Mesendoderm (in vitro differentiated cells): ENCODE measurements around the gene CACNA2D4.

Experiments
- DNase-seq: peaks from one replicate; pipeline ENCODE4 v3.0.0; 2013
- H2AK5ac ChIP-seq: 2 replicates; pipeline ENCODE4 v1.6.1; 2013; ENCODE audit warnings: low read length, inconsistent platforms
- H2BK120ac ChIP-seq: 2 replicates; pipeline ENCODE4 v1.6.1; 2013; ENCODE audit warnings: low read depth, mild to moderate bottlenecking, low read length, moderate library complexity, mixed read lengths
- H2BK15ac ChIP-seq: replicated peaks from 2 replicates; pipeline ENCODE4 v1.6.1; 2013; ENCODE audit warnings: low read depth, mild to moderate bottlenecking, moderate library complexity
- H2BK5ac ChIP-seq: 2 replicates; pipeline ENCODE4 v1.6.1; 2013; ENCODE audit warnings: low read length, inconsistent platforms
- H3K18ac ChIP-seq: 2 replicates; pipeline ENCODE4 v1.6.1; 2013; ENCODE audit warnings: mild to moderate bottlenecking, low read length, mixed read lengths
- H3K23ac ChIP-seq: one replicate; pipeline ENCODE4 v1.6.1; 2013; ENCODE audit warnings: low read length
- H3K27ac ChIP-seq: 2 replicates; pipeline ENCODE4 v1.5.1; 2013; ENCODE audit warnings: low read depth, mild to moderate bottlenecking, inconsistent platforms, low read length, moderate library complexity
- H3K27me3 ChIP-seq: 2 replicates; pipeline ENCODE4 v1.6.1; 2013; ENCODE audit warnings: low read length, control low read depth, mild to moderate bottlenecking, inconsistent platforms; ENCODE audit not compliant: insufficient read depth, poor library complexity
- H3K36me3 ChIP-seq: 2 replicates; pipeline ENCODE4 v1.6.1; 2013; ENCODE audit warnings: low read length, inconsistent platforms; ENCODE audit not compliant: control insufficient read depth, insufficient read depth
- H3K4ac ChIP-seq: one replicate; pipeline ENCODE4 v1.6.1; 2013; ENCODE audit warnings: low read depth, mild to moderate bottlenecking, low read length, moderate library complexity
- H3K4me1 ChIP-seq: 2 replicates; pipeline ENCODE4 v1.6.1; 2013; ENCODE audit warnings: low read depth, low read length, inconsistent platforms; ENCODE audit not compliant: control insufficient read depth
- H3K4me2 ChIP-seq: 2 replicates; pipeline ENCODE4 v1.6.1; 2013; ENCODE audit warnings: low read length
- H3K4me3 ChIP-seq: 2 replicates; pipeline ENCODE4 v1.5.1; 2013; ENCODE audit warnings: mild to moderate bottlenecking, low read length
- H3K56ac ChIP-seq: one replicate; pipeline ENCODE4 v1.6.1; 2013; ENCODE audit warnings: low read length
- H3K79me1 ChIP-seq: 2 replicates; pipeline ENCODE4 v1.6.1; 2013; ENCODE audit warnings: low read length, inconsistent platforms
- H3K79me2 ChIP-seq: 2 replicates; pipeline ENCODE4 v1.6.1; 2013; ENCODE audit warnings: mild to moderate bottlenecking, low read length; ENCODE audit not compliant: control insufficient read depth, insufficient read depth
- H3K9ac ChIP-seq: 2 replicates; pipeline ENCODE4 v1.6.1; 2013; ENCODE audit warnings: low read length, inconsistent platforms
- H4K5ac ChIP-seq: one replicate; pipeline ENCODE4 v1.6.1; 2013; ENCODE audit warnings: low read length
- H4K8ac ChIP-seq: one replicate; pipeline ENCODE4 v1.6.1; 2013; ENCODE audit warnings: low read depth, mild to moderate bottlenecking, control low read depth, low read length, moderate library complexity
- WGBS: extraction: QIAGEN DNeasy Blood & Tissue Kit; methylation state at CpG from one replicate; pipeline ENCODE4 v1.1.7; 2013; ENCODE audit warnings: low lambda C conversion rate, missing lambda C conversion rate; ENCODE audit not compliant: insufficient coverage; ENCODE audit errors: extremely low coverage; 5-methylcytosine and 5-hydroxymethylcytosine counted together

The CACNA2D4 gene

DNA sequence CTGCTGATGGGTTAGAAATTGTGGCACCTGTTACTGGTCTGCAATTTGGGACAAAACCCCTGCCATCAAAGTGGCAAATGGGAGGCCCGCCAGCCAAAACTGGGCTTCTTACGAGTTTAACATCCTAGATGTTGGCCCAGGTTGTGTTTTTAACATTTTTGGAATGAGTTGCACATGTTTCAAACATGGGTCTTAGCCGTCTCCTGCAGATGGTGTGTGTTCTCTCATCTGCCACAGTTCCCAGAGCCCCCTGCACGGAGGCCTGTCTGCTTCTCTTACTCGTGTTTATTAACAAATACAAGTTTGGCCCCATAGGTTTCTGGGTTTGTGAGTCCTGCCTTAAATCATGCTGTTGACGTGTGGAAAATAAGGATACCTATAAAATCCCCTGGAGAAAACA, 46.5 kb downstream of the CACNA2D4 start:
- no peak for DNase-seq
- Histone ChIP-seq H2BK120ac (no peak overlapping the region), H3K27ac (no peak overlapping the region), H3K9ac (no peak overlapping the region), H3K18ac (no peak overlapping the region), H3K27me3 (no peaks in the 10 kb centered on the region), H4K5ac (no peak overlapping the region), H2AK5ac (no peak overlapping the region), H3K4ac (no peak overlapping the region), H3K79me2 (no peaks in the 10 kb centered on the region), H2BK15ac (no peak overlapping the region), H3K36me3 (no peaks in the 10 kb centered on the region), H3K23ac (no peak overlapping the region), H3K4me2 (no peak overlapping the region), H3K56ac (no peak overlapping the region), H3K79me1 (no peaks in the 10 kb centered on the region), H4K8ac (no peak overlapping the region), H3K4me3 (no peak overlapping the region), H2BK5ac (no peak overlapping the region), H3K4me1 (no peaks in the 10 kb centered on the region)
- no CpG with 5 or more reads among the region's 6 CpGs for WGBS

DNA sequence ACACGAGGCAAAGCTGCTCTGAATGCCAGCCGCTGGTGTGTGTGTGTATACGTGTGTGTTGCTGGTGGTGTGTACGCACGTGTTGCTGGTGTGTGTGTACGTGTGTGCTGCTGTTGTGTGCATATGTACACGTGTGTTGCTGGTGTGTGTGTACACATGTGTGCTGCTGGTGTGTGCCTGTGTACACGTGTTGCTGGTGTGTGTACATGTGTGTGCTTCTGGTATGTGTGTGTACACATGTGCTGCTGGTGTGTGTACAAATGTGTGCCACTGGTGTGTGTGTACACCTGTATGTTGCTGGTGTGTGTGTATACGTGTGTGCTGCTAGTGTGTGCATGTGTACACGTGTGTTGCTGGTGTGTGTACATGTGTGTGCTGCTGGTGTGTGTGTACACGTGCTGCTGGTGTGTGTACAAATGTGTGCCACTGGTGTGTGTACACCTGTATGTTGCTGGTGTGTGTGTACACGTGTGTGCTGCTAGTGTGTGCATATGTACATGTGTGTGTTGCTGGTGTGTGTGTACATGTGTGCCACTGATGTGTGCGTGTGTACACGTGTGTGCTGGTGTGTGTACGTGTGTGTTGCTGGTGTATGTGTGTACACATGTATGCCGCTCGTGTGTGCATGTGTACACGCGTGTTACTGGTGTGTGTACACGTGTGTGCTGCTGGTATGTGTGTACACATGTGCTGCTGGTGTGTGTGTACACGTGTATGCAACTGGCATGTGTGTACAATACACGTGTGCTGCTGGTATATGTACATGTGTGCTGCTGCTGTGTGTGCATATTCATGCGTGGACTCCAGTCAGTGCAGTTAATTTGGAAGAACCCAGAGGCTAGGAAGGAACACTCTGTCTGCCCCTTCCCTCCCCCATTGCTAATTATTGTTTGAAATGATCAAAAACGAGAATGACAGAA, 47.2 kb downstream of the CACNA2D4 start:
- no CpG with 5 or more reads among the region's 24 CpGs for WGBS
- H3K4ac ChIP-seq: no peak overlapping the region
- DNase-seq: no peak

DNA sequence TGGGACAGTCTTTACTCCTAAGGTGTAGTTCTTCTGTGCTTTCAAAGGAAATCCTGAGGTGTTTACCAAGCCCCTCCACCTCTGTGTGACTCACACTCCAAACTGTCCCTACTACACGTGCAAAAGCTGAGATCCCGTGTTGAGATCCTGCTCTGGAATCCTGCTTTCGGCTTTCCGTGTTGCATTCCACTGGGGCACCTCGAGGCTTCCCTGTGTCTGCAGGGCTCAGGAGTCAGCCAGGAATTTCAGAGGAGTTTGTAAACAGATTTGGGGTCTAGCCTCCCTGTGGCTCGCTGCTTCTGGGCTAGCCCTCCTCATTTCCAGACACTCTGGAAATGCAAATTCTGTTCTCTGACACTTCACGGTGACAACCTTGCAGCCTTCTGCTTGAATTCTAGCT, 48.4 kb downstream of the CACNA2D4 start:
- WGBS: no CpG with 5 or more reads among the region's 7 CpGs
- H4K5ac ChIP-seq: no peak overlapping the region
- no peak overlapping the region for H3K56ac ChIP-seq

More for the DNA sequence above, 47.2 kb downstream of the CACNA2D4 start:
- H4K5ac ChIP-seq: no peak overlapping the region
- H4K8ac ChIP-seq: no peak overlapping the region
- H2BK120ac ChIP-seq: no peak overlapping the region
- H3K18ac ChIP-seq: no peak overlapping the region
- H2AK5ac ChIP-seq: no peak overlapping the region
- H3K27me3 ChIP-seq: no peaks in the 10 kb centered on the region
- H2BK5ac ChIP-seq: no peak overlapping the region
- H3K27ac ChIP-seq: no peak overlapping the region
- no peak overlapping the region for H3K9ac ChIP-seq
- H3K56ac ChIP-seq: no peak overlapping the region
- H2BK15ac ChIP-seq: no peak overlapping the region
- no peaks in the 10 kb centered on the region for H3K79me2 ChIP-seq
- H3K79me1 ChIP-seq: no peaks in the 10 kb centered on the region
- H3K23ac ChIP-seq: no peak overlapping the region
- H3K4me3 ChIP-seq: no peak overlapping the region
- no peaks in the 10 kb centered on the region for H3K4me1 ChIP-seq
- H3K36me3 ChIP-seq: no peaks in the 10 kb centered on the region
- no peak overlapping the region for H3K4me2 ChIP-seq

DNA sequence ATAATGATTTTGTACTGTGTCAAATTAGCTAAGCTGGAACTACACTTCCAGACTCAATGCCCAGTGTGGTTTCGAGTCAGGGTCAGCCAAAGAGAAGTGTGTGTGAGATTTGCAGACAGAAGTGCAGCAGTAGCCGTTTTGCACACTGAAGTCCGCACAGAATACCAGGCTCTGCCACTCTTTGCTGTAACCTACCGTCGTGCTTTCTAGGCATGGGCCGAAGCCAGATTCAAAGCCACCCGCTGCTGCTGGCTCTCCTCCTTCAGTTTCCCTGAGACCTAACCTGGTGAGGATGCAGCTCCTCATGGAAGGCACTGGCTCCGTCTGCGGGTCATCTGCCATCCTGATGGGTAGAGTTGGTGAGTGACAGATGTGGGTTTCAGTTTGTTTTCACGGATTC, 49.3 kb downstream of the CACNA2D4 start:
- no peak for DNase-seq
- Histone ChIP-seq H4K8ac (no peak overlapping the region), H2BK120ac (no peak overlapping the region), H3K4ac (no peak overlapping the region), H3K4me1 (no peaks in the 10 kb centered on the region), H3K56ac (no peak overlapping the region), H3K9ac (no peak overlapping the region), H2BK15ac (no peak overlapping the region), H3K36me3 (no peaks in the 10 kb centered on the region), H3K79me1 (no peaks in the 10 kb centered on the region), H2BK5ac (no peak overlapping the region), H3K4me3 (no peak overlapping the region), H3K27ac (no peak overlapping the region), H3K18ac (no peak overlapping the region), H3K4me2 (no peak overlapping the region), H3K79me2 (no peaks in the 10 kb centered on the region), H4K5ac (no peak overlapping the region), H2AK5ac (no peak overlapping the region), H3K27me3 (no peaks in the 10 kb centered on the region), H3K23ac (no peak overlapping the region)
- WGBS: no CpG with 5 or more reads among the region's 10 CpGs

More for the DNA sequence above, 48.4 kb downstream of the CACNA2D4 start:
- H3K79me1 ChIP-seq: no peaks in the 10 kb centered on the region
- H3K23ac ChIP-seq: no peak overlapping the region
- H2BK120ac ChIP-seq: no peak overlapping the region
- no peak overlapping the region for H2BK5ac ChIP-seq
- no peak overlapping the region for H4K8ac ChIP-seq
- H3K4me1 ChIP-seq: no peaks in the 10 kb centered on the region
- no peak overlapping the region for H3K18ac ChIP-seq
- no peaks in the 10 kb centered on the region for H3K27me3 ChIP-seq
- H3K4me3 ChIP-seq: no peak overlapping the region
- no peak overlapping the region for H2AK5ac ChIP-seq
- no peak overlapping the region for H3K27ac ChIP-seq
- H3K79me2 ChIP-seq: no peaks in the 10 kb centered on the region
- H3K4me2 ChIP-seq: no peak overlapping the region
- H3K9ac ChIP-seq: no peak overlapping the region
- no peaks in the 10 kb centered on the region for H3K36me3 ChIP-seq
- DNase-seq: peak; percentile 39
- no peak overlapping the region for H3K4ac ChIP-seq
- no peak overlapping the region for H2BK15ac ChIP-seq

DNA sequence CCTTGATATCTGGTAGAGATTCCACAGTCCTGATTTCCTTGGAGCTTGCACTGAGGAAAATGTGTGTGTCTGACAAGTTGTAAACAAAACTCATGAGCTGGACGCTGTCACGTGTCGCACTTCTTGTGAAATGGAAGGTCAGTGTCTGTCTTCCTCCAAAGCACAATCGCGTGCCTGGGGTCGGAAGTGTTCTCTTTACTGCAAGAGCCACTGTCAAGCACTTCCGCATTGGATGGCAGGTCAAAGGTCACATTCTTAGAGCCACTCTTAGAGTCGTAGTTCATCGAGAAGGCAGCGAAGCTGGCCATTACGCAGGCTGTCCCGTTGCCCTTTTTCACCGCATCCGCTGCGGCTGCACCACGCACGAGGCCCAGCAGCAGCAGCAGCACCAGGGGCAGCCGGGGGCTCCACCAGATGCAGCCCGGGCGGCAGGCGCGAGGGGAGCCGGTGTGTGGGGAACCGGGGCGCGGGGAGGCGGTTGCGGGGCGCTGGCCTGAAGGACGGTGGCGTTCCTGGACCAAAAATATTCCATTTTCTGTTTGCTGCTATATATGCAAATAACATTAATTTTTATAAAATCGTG, 53.1 kb downstream of the CACNA2D4 start:
- H3K27ac ChIP-seq: no peak overlapping the region
- no peak overlapping the region for H3K9ac ChIP-seq
- no peaks in the 10 kb centered on the region for H3K36me3 ChIP-seq
- no peak overlapping the region for H3K4me3 ChIP-seq
- no peaks in the 10 kb centered on the region for H3K4me1 ChIP-seq
- H4K8ac ChIP-seq: no peak overlapping the region
- H3K27me3 ChIP-seq: no peaks in the 10 kb centered on the region
- no CpG with 5 or more reads among the region's 32 CpGs for WGBS
- H2BK120ac ChIP-seq: no peak overlapping the region
- H3K79me1 ChIP-seq: no peaks in the 10 kb centered on the region
- H3K79me2 ChIP-seq: no peaks in the 10 kb centered on the region
- no peak overlapping the region for H3K4ac ChIP-seq
- H2BK5ac ChIP-seq: no peak overlapping the region
- DNase-seq: no peak
- no peak overlapping the region for H3K56ac ChIP-seq
- no peak overlapping the region for H2AK5ac ChIP-seq
- H3K4me2 ChIP-seq: no peak overlapping the region
- H3K18ac ChIP-seq: no peak overlapping the region
- no peak overlapping the region for H4K5ac ChIP-seq
- no peak overlapping the region for H3K23ac ChIP-seq
- no peak overlapping the region for H2BK15ac ChIP-seq
